Activated gamma-delta T cell treated with anti-CD3 and anti-CD28 coated beads, Interleukin-2, amount 50 U/mL, for 16 hours (primary cell): ENCODE measurements around the gene TMEM54.

Experiments
- DNase-seq: peaks from one replicate; pipeline ENCODE4 v3.0.0-alpha.2; 2020; ENCODE audit warnings: low read depth

Gene TMEM54

DNA sequence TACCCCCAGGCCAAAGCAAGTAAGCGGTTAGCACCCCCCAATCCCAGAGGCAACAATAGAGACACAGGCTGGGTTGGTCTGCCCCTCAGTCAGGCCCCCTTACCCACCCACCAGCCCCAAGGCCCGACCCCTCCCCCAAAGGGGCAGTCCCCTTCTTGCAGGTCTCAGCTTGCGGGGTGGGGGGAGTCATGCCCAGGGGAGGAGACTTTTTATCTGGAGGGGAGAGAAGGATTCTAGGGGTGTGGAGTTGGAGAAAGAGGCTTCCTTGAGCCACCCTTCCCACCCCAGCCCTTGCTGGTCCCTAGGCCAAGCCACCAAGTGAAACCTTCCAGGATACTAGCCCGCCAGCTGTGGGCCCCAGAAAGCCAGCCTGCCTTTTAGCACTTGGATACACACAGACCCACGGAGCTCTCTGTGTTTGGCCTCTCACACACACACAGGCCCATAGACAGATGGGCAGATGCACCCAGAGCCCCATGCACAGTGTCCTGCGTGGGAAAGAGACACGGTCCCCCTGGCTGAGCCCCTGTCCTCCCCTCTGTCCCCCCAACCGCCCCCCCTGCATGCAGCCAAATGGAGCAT is 7.1 kb downstream of the TMEM54 start:
- no peak for DNase-seq

DNA sequence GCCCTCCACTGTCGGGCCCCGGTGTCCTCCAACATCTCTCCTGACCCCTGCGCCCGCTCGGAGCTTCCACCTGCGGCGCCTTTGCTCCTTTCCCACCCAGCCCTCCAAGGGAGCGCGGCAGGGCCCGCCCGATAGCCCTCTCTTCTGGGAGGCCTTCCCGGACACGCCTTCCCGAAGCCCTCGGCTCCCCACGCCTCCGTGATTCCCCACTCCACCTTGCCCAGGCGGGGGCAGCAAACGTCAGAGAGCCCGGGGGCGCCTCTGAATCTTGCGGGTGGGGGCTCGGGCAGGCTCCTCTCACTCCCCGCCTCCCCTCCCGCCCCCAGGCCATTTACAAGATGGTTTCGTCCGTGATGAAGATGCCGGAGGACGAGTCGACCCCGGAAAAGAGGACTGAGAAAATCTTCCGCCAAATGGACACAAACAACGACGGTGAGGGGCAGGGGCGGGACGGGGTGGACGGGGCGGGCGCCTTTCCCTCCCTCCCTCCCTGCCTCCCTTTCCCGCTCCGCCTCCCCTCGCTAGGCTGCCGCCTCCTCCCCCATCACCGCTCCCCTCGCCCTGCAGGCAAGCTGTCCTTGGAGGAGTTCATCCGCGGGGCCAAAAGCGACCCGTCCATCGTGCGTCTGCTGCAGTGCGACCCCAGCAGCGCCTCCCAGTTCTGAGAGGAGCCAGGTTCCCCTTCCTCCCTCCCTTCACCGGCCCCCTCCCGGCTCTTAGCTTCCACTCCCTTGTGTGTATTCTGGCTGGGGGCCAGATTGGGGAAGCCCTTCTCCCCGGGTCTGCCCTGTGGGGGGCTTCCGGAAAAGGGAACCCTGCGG is 7.8 kb downstream of the TMEM54 start:
- no peak for DNase-seq

DNA sequence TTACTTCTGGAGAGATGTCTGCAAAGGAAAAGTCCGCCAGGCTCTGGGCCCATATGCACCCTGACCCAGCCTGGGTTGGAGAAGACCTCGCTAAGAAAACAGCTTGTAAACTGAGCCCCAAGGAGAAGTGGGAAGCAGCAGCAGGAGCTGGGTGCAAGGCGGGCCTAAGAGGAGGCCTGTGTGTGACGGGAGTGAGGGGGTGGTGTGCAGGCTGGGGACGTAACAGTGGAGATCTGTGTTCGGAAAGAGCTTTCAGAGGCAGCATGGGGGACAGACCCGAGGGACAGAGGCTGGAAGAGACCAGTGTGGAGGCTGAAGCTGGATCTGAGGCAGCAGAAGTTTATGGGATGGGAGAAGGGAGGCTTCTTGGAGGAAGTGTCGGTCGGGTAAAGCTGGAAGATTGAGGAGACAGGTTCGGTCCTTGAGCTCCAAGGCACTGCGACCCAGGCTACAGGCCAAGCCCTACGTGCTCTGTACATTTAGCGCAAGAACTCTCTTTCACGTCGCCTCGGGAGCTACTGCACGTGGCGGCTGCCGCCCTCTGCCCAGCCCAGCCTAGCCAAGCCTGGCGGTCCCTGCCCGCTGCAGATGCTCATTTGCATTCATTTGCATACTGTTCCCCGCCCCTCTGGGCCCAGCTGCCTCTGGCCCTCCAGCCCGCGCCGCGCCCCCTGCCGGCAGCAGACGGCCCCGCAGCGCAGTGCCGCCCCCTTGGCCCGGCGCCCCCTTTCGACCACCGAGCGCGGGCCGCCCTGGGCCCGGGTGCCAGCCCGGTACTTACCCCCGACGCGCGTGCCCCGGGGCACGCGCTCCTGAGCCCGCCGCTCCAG is 8.6 kb downstream of the TMEM54 start:
- no peak for DNase-seq

DNA sequence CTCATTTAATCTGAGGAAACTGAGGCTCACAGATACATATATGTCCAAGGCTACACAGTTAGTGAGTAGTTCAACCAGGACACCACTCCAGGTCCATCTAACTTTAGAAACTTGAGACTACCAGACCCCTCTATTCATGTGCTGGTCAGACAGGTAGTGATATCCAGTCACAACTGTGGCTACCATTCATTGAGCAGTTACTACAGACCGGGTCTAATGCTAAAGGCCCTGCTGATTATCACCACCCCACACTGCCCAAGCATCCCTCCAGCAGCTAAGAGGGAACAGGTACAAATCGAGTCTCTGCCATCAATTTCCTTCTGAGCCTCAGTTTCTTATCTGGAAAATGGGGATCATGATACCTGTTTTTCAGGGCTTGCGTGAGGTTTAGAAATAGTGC is 9.6 kb downstream of the TMEM54 start:
- no peak for DNase-seq

DNA sequence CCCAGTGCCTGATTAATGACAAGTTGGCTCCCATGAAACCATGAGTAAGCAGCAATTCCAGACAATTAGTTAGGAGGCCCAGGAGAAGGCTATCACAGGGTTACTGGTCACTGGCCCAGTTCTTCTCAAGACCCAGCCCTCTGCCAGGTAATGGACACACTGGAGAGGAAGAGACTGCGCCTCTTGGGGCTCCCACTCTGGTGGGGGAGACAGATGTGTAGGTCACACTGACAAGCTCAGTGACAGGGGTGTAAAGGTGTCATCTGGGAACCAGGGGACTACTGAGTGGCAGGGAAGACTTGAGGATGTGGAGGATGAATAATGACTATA is 10.0 kb downstream of the TMEM54 start:
- no peak for DNase-seq

DNA sequence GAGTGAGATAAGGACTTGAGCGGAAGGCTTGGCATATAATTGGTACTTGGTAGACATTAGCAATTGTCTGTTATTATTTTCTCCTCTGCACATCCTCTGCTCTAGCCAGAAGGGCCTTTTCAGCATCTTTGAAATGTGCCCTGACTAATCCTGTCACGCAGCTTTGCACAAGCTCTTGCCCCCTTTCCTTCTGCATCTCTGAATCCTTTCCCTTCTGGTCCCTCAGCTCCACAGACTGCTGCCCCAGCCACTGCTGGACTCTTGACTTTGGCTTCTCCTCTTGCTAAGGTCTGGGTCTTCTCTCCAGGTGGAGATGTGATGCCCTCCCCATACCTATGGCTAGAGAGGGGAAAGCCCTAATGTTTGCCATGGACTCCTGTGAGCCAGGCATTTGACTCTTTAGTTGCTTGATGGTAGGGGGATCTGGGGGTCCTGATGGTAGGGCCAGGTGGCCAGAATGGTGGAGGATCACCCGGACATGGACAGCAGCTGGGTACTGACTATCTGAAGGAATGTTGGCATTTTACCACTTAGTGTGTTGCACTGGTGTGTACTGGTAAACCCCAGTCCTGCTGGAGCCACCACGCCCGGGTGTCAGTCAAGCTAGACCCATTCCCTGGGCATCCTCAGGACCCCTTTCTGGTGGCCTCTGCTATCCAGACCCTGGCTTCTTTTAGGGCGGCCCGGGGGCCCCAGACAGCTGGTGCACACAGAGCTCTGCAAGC is 10.5 kb downstream of the TMEM54 start:
- DNase-seq, result no peak

DNA sequence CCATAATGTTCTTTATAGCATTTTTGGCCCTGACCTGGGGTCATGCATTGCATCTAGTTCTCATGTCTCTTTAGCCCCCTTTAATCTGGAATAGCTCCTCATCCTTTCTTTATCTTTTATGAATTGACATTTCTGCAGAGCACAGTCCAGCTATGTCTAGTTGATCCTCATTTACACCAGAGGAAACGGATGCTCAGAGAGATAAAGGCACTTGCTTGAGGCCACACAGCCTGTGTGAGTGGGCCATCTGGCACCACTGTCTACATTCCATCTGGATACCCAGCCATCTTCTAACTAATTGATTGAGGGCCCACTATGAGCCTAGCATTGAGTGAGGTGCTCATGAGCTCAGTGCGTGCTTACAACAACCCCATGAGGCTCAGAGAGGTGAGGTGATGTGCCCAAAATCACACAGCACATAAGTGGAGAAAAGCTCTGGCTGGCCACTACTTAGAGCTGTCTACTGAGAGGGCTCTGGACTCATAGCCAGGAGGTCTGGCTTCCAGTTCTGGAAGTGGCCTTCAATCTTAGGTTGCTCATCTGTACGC is 11.4 kb downstream of the TMEM54 start:
- no peak for DNase-seq

DNA sequence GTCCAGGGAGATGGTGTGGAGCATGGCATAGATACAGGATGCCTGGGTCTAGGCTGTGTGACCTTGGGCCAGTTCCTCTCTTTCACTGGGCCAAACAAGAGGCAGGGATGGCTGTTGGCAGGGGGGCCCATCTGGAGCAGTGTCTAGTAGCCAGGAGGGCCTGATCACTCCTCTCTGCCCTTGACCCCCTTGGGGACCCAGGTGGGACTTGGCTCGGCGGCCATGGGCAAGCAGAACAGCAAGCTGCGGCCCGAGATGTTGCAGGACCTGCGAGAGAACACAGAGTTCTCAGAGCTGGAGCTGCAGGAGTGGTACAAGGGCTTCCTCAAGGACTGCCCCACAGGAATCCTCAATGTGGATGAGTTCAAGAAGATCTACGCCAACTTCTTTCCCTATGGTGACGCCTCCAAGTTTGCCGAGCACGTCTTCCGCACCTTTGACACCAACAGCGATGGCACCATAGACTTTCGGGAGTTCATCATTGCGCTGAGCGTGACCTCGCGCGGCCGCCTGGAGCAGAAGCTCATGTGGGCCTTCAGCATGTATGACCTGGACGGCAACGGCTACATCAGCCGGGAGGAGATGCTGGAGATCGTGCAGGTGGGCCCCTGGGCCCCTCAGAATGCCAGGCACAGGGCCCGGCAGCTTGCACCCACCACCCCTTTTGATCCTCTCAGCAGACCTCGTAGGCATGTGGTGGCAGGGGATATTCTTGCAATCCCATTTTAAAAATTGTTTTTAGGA is 12.3 kb downstream of the TMEM54 start:
- no peak for DNase-seq

DNA sequence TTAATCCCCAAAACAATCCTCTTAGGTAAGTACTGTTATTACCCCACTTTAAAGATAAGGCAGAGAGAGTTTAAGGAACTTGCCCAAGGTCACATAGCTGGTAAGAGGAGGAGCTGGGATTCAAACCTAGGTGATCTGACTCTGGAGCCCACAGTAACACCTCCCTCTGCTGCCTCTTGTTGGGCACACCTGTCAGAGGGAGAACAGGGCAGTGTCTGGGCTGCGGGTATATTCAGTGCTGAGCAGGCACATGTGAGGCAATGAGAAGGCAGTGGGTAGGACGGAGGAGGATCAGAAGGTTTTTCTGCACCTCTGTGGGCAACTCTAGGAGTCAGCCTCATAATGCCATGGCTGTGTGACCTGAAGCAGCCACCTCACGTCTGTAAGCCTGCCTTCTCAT is 13.1 kb downstream of the TMEM54 start:
- no peak for DNase-seq

DNA sequence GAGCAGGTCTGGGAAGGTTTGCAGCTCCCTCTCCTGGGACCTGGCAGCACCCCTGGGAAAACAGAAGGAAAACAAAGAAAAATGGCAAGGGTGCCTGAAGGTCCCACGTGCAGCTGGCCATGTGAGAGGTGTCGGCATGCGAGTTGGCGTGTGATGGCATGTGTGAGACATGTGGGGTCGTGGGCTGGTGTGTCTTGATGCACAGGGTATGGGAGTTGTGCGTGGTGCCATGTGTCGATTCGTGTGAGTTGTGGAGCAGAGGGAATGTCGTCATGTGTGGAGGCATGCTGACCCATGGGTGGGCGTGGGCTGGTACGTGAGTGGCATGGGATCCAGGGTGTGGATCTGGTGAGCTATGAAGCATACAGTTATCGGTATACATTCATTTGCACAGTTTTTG is 13.6 kb downstream of the TMEM54 start:
- DNase-seq, result no peak

DNA sequence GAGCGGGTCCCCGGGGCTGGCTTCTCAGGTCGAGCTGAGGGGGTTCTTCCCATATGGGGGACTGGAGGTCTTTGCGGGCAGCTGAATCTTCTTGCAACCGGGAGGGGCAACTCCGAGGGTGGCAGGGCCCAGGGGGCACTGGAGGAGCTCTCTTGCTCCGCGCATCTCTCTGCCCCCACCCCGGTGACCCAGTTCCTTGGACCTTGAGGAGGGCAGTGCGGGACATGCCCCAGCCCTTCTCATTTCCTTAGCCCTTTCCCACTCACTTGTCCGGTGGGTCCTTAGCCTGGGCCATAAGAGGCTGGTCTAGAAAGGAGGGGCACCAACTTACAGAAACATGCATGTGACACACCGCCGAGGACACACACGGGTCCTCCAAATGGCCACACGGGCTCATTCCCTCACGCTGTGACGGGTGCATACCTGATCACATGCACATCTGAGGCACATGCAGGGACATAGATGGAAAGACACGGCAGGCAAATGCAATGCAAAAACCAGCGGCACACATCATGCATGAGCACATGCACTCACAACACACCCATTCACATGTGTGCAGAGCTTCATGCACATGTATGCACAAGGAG is 14.3 kb downstream of the TMEM54 start:
- DNase-seq, result no peak

DNA sequence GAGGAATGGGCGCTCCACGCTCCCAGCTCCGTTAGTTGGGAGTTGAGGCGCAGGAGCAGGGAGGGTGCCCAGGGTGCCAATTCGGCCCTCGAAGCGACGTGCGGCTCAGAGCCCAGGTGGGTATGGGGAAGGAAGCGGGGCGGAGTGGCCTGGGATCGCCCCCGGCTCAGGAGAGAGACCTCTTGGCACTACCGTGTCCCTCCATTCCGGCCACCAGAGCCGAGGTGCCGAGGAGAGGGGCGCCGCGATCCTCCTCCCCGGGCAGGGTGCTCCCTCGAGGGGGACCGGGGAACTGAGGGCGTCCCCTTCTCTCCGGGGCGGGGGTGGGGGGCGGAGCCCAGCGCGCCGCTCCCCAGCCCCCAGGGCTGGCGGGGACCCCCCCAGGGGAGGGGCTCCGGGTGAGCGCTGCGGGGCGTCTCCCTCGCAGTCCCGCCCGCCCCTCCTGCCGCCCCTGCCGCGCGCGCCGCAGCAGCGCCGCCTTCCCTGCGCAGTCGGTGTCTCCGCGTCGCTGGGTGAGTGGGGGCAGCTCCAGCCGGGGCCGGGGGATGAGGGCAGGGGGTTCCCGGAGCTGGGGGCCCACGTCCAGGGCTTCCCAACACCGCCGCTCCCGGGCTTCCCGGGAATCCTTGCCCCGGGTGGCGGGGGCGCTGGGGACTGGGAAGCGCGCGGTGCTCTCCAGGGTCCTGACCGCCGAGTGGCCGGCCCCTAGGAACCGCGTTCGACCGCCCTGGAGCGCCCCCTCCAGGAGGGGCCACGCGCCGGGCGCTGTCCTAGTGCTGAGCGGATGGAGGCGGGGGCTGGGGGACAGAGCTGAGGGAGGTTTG is 15.0 kb downstream of the TMEM54 start, which contains the start of gene HPCA:
TSS of gene HPCA (plus strand) at position 488 of the 824 bp plus-strand sequence. CDS start 2,408 bp downstream, outside the sequence.
- DNase-seq, result no peak

DNA sequence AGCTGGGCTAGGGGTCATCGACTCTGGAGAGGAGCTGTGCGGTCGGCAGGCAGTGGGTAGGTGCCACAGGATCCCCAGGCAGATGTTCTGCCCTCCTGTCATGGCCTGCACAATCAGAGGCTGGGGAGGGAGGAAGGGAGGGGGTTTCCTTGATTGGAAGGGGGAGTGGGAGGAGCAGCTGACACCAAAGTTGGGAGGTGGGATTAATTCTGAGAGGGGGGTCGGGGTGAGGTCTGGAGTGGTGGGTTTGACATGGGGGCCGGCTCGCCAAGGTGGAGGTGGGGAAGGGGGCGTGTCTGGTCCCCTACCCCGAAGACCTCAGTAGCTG is 15.5 kb downstream of the TMEM54 start:
- no peak for DNase-seq

DNA sequence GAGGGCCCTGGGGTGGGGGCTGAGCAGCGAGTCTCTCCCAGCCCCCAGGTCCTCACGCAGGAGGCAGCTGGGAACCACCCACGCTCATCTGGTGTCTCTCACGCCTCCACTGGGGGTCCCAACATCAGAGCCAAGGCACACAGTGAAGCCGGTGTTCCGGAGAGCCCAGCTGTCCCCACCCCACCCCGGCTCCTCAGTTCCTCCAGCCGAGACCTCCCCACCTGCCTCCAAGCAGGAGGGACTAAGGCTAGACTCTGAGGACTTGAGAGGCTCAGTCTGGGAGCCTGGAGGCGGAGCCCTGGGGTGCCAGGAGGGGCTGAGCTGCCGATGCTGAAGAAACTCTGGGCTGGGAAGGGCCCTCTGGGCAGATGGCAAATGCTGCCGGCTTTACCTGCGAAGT is 16.5 kb downstream of the TMEM54 start:
- no peak for DNase-seq

DNA sequence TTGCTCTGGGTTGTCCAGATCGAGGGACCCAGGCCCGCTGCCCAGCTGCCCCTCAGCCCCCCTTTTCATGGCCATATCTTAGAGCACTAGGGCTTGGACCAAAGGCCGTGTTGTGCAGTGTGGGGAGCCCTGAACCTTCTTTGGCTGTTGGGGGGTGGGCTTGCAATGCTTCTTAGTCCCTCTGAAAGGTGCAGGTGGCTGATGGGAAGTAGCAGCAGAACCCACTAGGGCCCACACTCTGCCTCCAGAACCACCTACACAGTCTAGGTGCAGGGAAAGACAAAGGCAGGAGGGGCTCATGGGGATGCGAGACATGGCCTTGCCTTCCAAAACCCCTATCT is 17.2 kb downstream of the TMEM54 start:
- no peak for DNase-seq

DNA sequence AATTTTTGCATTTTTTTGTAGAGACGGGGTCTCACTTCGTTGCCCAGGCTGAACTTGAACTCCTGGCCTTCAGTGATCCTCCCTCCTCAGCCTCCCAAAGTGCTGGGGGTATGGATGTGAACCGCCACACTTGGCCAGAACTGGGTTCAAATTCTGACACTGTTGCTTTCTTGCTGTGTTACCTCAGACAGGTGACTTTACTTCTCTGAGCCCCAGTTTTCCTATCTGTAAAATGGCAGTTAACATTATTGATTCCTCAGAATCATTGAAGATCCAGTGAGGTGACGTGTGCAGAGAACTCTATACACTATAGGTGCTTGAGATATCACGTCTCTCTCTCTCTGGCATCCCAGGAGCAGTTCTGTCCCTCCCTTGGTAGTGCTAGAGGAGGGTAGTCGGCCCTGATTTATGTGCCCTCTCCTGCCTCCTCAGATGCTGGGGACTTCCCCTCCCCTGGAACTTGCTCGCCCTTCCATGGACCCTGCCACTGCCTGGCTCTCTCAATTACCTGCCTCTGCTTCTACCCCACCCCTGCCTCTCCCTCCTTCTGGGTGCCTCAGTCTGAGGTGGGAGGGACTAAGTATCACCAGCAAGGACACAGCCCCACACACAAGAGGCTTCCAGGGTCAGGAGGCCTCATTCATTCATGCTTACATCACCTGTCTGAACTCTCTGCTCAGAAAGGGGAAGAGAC is 17.7 kb downstream of the TMEM54 start:
- DNase-seq, result no peak

DNA sequence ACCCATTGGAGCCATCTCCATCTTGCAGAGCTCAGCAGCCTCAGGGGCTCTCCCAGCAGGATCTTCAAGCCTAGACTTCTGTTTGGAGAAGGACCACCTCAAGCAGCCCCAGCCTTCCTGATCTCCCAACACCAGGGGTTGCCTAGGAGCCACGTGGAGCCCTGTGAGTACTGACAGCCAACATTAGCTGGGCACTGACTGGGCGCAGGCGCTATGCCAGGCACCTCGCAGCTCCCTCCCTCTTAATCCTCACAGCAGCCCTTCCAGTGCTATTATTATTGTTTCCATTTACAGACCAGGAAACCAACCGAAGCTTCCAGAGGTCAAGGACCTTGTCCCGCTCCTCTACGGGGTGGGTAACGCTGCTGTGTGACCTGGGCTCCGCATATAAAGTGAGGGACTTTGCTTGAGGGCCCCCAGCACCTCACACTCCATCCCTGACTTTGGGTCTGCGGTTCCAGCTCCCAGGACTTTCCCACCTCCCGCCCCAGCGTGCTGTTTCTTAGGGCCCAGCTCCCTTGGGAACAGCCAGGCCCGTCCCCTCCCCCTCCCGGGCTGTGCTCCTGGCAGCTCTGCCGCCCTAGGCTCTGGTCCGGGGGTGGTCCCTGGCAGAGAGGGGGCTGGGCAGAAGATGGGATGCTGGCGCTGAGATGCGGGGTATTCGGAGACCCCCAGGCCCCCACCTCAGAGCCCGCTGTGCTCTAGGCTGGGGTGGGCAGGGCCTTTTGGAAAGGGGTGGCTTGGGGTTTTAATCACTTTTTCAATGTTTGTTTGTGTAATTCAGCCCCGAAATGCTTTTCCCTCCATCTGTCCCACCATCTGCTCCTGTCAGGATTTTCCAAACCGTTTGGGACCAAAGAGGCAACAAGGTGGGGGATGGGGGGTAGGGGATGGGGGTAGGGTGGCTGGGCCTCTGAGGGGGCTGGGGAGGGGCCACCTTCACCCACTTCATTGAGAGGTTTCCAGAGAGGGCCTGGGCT is 19.0 kb downstream of the TMEM54 start:
- DNase-seq, result no peak

DNA sequence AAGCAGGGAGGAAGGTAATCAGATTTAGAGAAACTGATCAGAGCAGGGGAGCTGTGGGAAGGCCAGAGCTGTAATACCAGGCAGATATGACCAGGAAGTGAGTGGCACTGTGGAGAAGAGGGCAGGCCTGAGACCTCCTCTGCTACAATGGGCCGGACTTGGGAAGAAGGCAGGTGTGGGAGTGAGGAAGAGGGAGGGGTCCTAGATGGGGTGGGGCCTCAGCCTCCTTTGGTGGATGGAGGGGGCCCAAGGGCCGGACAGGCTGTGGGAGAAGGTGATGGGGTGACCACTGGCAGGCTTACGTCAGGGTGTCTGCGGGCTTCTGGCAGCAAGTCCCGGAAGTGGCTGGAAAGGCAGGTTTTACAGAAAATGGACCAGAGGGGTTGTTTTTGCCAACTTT is 19.9 kb downstream of the TMEM54 start:
- DNase-seq, result no peak

DNA sequence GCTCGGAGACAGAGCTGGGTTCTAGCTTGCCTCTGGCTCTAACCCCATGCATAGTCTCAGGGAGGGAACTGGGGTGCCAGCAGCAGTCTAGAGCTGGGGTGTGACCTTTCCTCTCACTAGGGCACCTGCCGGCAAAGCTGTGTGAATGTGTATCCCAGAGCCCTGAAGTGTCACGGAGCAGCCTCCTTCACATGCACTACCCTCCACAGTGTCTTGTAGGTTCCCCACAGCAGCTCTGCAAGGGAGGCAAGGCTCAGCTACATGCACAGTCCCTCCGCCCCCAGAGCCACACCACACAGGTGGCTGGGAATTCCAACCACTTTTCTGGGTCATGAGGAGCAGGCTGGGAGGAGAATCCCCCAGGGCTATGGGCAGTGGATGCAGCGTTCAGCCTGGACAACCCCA is 22.6 kb downstream of the TMEM54 start:
- DNase-seq, result no peak
